Measurements from ENCODE around the gene AOPEP.

AOPEP gene

GRCh38 chr9:95073918-95074317, 347.4 kb downstream of the AOPEP start:
- Histone ChIP-seq H3K4me1 (ENCODE audit: control insufficient read depth, insufficient read depth, low read length) (0 out of 2 replicates have a peak, but pooled peaks cover 5% of the 10 kb centered on the region), H3K27ac (ENCODE audit: extremely low read depth, low read depth, low read length) (no peak overlapping the region)
- CTCF ChIA-PET = no interaction called here

GRCh38 chr9:95074632-95075031, 348.1 kb downstream of the AOPEP start:
- POLR2A ChIA-PET = no interaction called here
- CTCF ChIA-PET = interaction anchor here (0.7 to 0.8 kb wide), 2 partner anchors 21 to 251 kb away, joined by 4 to 6 read pairs; no protein-coding TSS in a partner anchor
- Histone ChIP-seq H3K9me3 (ENCODE audit: control insufficient read depth, insufficient read depth, low read depth, low read length) (no peaks in the 10 kb centered on the region), H3K4me1 (ENCODE audit: control insufficient read depth, insufficient read depth, low read length) (0 out of 2 replicates have a peak, but pooled peaks cover 5% of the 10 kb centered on the region), H3K27ac (ENCODE audit: extremely low read depth, low read depth, low read length) (no peak overlapping the region), H3K36me3 (ENCODE audit: control insufficient read depth in 2 of 2, insufficient read depth in 1 of 2, low read length in 2 of 2) (peaks cover 0 to 10% of the 10 kb centered on the region in 2 experiments; a peak in 1 of 3 replicates), H3K4me3 (ENCODE audit: low read depth, low read length) (no peak overlapping the region)
- no peak for TF ChIP-seq MZF1 (tag by site-specific recombination; IDR thresholded peaks at IDR 0.05; ENCODE audit: borderline replicate concordance)
- no peak for TF ChIP-seq ZIC2 (tag by site-specific recombination; IDR thresholded peaks at IDR 0.05)
- TF ChIP-seq OVOL3 (tag by site-specific recombination; IDR thresholded peaks at IDR 0.05) = no peak
- TF ChIP-seq ZNF223 (tag by site-specific recombination; IDR thresholded peaks at IDR 0.05) = no peak
- no peak for TF ChIP-seq ZNF660 (tag by site-specific recombination; IDR thresholded peaks at IDR 0.05)
- no peak for TF ChIP-seq ZNF18 (tag by site-specific recombination; IDR thresholded peaks at IDR 0.05)
- TF ChIP-seq ZNF623 (tag by site-specific recombination; IDR thresholded peaks at IDR 0.05) = no peak
- no peak for TF ChIP-seq AEBP2 (tag by site-specific recombination; IDR thresholded peaks at IDR 0.05; ENCODE audit: borderline replicate concordance)
- no peak for TF ChIP-seq TSHZ1 (tag by site-specific recombination; IDR thresholded peaks at IDR 0.05; ENCODE audit: borderline replicate concordance)
- no peak for TF ChIP-seq ZNF473 (tag by site-specific recombination; IDR thresholded peaks at IDR 0.05)
- no peak for TF ChIP-seq SP2 (tag by site-specific recombination; IDR thresholded peaks at IDR 0.05)

More at GRCh38 chr9:95073918-95074317, 347.4 kb downstream of the AOPEP start:
- Histone ChIP-seq H3K4me3 (ENCODE audit: low read depth, low read length) (no peak overlapping the region), H3K36me3 (ENCODE audit: control insufficient read depth in 2 of 2, insufficient read depth in 1 of 2, low read length in 2 of 2) (peaks cover 0 to 10% of the 10 kb centered on the region in 2 experiments; a peak in 1 of 3 replicates), H3K9me3 (ENCODE audit: control insufficient read depth, insufficient read depth, low read depth, low read length) (no peaks in the 10 kb centered on the region)
- no peak for TF ChIP-seq ZNF548 (tag by site-specific recombination; IDR thresholded peaks at IDR 0.05)
- TF ChIP-seq ZNF768 (tag by site-specific recombination; IDR thresholded peaks at IDR 0.05) = no peak
- no peak for TF ChIP-seq PBX3 (CRISPR knock-in tag; IDR thresholded peaks at IDR 0.05)
- TF ChIP-seq KLF9 (tag by site-specific recombination; IDR thresholded peaks at IDR 0.05; ENCODE audit: low read depth) = no peak
- no peak for TF ChIP-seq ZNF274 (IDR thresholded peaks at IDR 0.05; ENCODE audit: low read length)
- TF ChIP-seq ZNF274 (tag by site-specific recombination; IDR thresholded peaks at IDR 0.05; ENCODE audit: borderline replicate concordance) = no peak
- no peak for TF ChIP-seq ZNF132 (tag by site-specific recombination; IDR thresholded peaks at IDR 0.05; ENCODE audit: borderline replicate concordance)
- TF ChIP-seq ZIC2 (tag by site-specific recombination; IDR thresholded peaks at IDR 0.05) = no peak
- no peak for TF ChIP-seq ZNF169 (tag by site-specific recombination; IDR thresholded peaks at IDR 0.05)
- TF ChIP-seq ZNF184 (tag by site-specific recombination; IDR thresholded peaks at IDR 0.05) = no peak
- TF ChIP-seq KLF7 (tag by site-specific recombination; IDR thresholded peaks at IDR 0.05; ENCODE audit: borderline replicate concordance) = no peak
- no peak for TF ChIP-seq ZNF664 (tag by site-specific recombination; IDR thresholded peaks at IDR 0.05)
- no peak for TF ChIP-seq ZNF707 (tag by site-specific recombination; IDR thresholded peaks at IDR 0.05)
- TF ChIP-seq ZNF560 (tag by site-specific recombination; IDR thresholded peaks at IDR 0.05; ENCODE audit: borderline replicate concordance) = no peak
- TF ChIP-seq ZNF280C (tag by site-specific recombination; IDR thresholded peaks at IDR 0.05) = no peak
- no peak for TF ChIP-seq ZSCAN5A (tag by site-specific recombination; IDR thresholded peaks at IDR 0.05)
- POLR2A ChIA-PET = no interaction called here

Data from HEK293 (cell line).